Measurements from ENCODE around the gene OTUD7B. TPM values are rescaled to one million over a fixed set of nuclear protein-coding genes. Genes with fewer than 3 reads are reported as not detected.

OTUD7B gene
- total and polyA plus RNA-seq, 9 of the 15 experiments (the other 6 are each of a cell fraction or from before 2014, with no cell fraction given) = 0.96 to 18.8 (median 7.4) TPM

GRCh38 chr1:149979245-149979971 is 31.1 kb downstream of the OTUD7B start:
- Histone ChIP-seq H3K9me1 (ENCODE audit: control insufficient read depth, insufficient read depth, low read length) (peaks cover 2% of the 10 kb centered on the region), H3K27me3 (ENCODE audit: control insufficient read depth in 2 of 2, insufficient read depth in 2 of 2, low read length in 2 of 2) (no peaks in the 10 kb centered on the region), H4K20me1 (replicated peaks; ENCODE audit: control insufficient read depth, insufficient read depth, low read length) (no peaks in the 10 kb centered on the region; the same call in 1 of the 2 replicates), H3K9ac (ENCODE audit: insufficient read depth in 1 of 2, low read depth in 2 of 2, low read length in 2 of 2) (no peak overlapping the region), H3K79me2 (ENCODE audit: control insufficient read depth, insufficient read depth, low read length) (peaks cover 37% of the 10 kb centered on the region), H3K36me3 (ENCODE audit: control insufficient read depth, insufficient read depth, low read length) (peaks cover 31% of the 10 kb centered on the region), H3K4me2 (ENCODE audit: insufficient read depth, low read length) (no peak overlapping the region), H3K9me3 (replicated peaks; ENCODE audit: control insufficient read depth, insufficient read depth, low read depth, low read length) (no peaks in the 10 kb centered on the region), H3K4me3 (no peak overlapping the region), H3K27ac (ENCODE audit: extremely low read depth, low read depth, low read length) (no peak overlapping the region), H3K4me1 (replicated peaks in 1 of 2; ENCODE audit: control insufficient read depth in 2 of 2, insufficient read depth in 2 of 2, low read length in 2 of 2) (no peaks in the 10 kb centered on the region), H2AFZ (ENCODE audit: low read depth, low read length) (no peak overlapping the region)
- no peak for DNase-seq (ENCODE audit: extremely low read depth in 1 of 4, low spot score in 3 of 4)
- CTCF ChIA-PET (ENCODE audit: low intra/inter-chr PET ratio) = interaction anchor here (0.6 to 0.7 kb wide), 3 partner anchors 17 to 72 kb away, joined by 3 read pairs; no protein-coding TSS in a partner anchor
- no peak for FAIRE-seq
- WGBS (ENCODE audit: insufficient coverage, low coverage, missing lambda C conversion rate) = 77% methylated on average over 2 of the region's 2 CpGs
- intact Hi-C loops (cut with micrococcal nuclease) (no loop called here), in situ Hi-C loops (cut with MboI) (no loop called here)
- BruUV-seq (replicated peaks) = no TSS peak
- POLR2A ChIA-PET = interaction anchor here (0.5 to 1.0 kb wide), 3 partner anchors 10 to 207 kb away, joined by 3 read pairs; a partner anchor contains a TSS
- no peak for ATAC-seq
- no peak for TF ChIP-seq ZNF444 (CRISPR knock-in tag; IDR thresholded peaks at IDR 0.05)
- TF ChIP-seq MITF (IDR thresholded peaks at IDR 0.05) = no peak
- TF ChIP-seq KDM2B (CRISPR knock-in tag; IDR thresholded peaks at IDR 0.05) = no peak
- no peak for TF ChIP-seq NBN (IDR thresholded peaks at IDR 0.05; ENCODE audit: low read depth)
- no peak for TF ChIP-seq SNAPC5 (CRISPR knock-in tag; IDR thresholded peaks at IDR 0.05)
- no peak for TF ChIP-seq ELK3 (CRISPR knock-in tag; IDR thresholded peaks at IDR 0.05)
- no peak for TF ChIP-seq NFIC (IDR thresholded peaks at IDR 0.05)
- no peak for TF ChIP-seq PTBP1 (IDR thresholded peaks at IDR 0.05; ENCODE audit: low read depth, low read length)
- no peak for TF ChIP-seq ZNF586 (CRISPR knock-in tag; conservative IDR thresholded peaks at IDR 0.05)
- no peak for TF ChIP-seq JUN (IDR thresholded peaks at IDR 0.05; ENCODE audit: borderline replicate concordance, low read depth, low read length)
- no peak for TF ChIP-seq JUN (CRISPR knock-in tag; IDR thresholded peaks at IDR 0.05; ENCODE audit: borderline replicate concordance)
- TF ChIP-seq EGR1 (conservative IDR thresholded peaks at IDR 0.05) = no peak
- TF ChIP-seq ZNF3 (CRISPR knock-in tag; IDR thresholded peaks at IDR 0.05) = no peak
- no peak for TF ChIP-seq ATF4 (CRISPR knock-in tag; IDR thresholded peaks at IDR 0.05)
- TF ChIP-seq BRF1 (IDR thresholded peaks at IDR 0.05; ENCODE audit: borderline replicate concordance, extremely low read depth, insufficient read length) = no peak
- no peak for TF ChIP-seq NRF1 (conservative IDR thresholded peaks at IDR 0.05 in 1 of 2, IDR thresholded peaks at IDR 0.05 in 1 of 2)
- TF ChIP-seq RBM14 (IDR thresholded peaks at IDR 0.05; ENCODE audit: borderline replicate concordance, insufficient read depth, low read depth, low read length) = no peak
- no peak for TF ChIP-seq HMGXB4 (CRISPR knock-in tag; IDR thresholded peaks at IDR 0.05)

Measured in K562 (cell line).